ENCODE data around the gene KCNQ1. TPM values are rescaled to one million over a fixed set of nuclear protein-coding genes. Genes with fewer than 3 reads are reported as not detected.

Gene KCNQ1
- total and polyA plus RNA-seq, 9 of the 15 experiments (the other 6 are each of a cell fraction or from before 2014, with no cell fraction given), result 0.44 TPM; not detected in 8

DNA sequence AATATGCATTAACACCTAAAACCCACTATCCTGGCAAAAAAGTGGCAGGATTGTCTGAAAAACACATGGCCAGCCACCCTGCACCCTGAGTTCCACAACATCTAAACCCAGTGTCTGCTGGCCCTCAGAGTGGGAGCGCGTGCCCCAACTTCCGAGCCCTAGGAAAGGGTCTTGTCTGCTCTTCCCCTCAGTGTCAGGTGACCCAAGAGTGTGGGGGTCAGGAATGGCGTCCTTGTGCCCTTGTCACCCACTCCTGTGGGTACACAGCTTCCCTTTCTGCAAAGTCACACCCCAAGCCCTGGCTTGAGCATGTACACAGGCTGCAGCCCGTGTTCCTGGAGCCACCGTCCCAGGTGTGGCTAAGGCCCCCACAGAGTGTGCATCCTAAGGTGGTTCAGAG, 373.2 kb downstream of the KCNQ1 start (continued):
- TF ChIP-seq, protein P1, sequence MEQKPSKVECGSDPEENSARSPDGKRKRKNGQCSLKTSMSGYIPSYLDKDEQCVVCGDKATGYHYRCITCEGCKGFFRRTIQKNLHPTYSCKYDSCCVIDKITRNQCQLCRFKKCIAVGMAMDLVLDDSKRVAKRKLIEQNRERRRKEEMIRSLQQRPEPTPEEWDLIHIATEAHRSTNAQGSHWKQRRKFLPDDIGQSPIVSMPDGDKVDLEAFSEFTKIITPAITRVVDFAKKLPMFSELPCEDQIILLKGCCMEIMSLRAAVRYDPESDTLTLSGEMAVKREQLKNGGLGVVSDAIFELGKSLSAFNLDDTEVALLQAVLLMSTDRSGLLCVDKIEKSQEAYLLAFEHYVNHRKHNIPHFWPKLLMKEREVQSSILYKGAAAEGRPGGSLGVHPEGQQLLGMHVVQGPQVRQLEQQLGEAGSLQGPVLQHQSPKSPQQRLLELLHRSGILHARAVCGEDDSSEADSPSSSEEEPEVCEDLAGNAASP (IDR thresholded peaks at IDR 0.05), result no peak
- TF ChIP-seq ZNF24 (IDR thresholded peaks at IDR 0.05) (no peak), MEIS2 (IDR thresholded peaks at IDR 0.05; ENCODE audit: partially characterized antibody) (no peak), SOX6 (IDR thresholded peaks at IDR 0.05) (no peak), RUNX1 (IDR thresholded peaks at IDR 0.05; ENCODE audit: low read depth) (no peak), ZNF280B (CRISPR knock-in tag; IDR thresholded peaks at IDR 0.05) (no peak), ZKSCAN8 (CRISPR knock-in tag; IDR thresholded peaks at IDR 0.05) (no peak), NELFE (IDR thresholded peaks at IDR 0.05; ENCODE audit: insufficient read depth, insufficient read length) (no peak)
- TF ChIP-seq, protein P2, sequence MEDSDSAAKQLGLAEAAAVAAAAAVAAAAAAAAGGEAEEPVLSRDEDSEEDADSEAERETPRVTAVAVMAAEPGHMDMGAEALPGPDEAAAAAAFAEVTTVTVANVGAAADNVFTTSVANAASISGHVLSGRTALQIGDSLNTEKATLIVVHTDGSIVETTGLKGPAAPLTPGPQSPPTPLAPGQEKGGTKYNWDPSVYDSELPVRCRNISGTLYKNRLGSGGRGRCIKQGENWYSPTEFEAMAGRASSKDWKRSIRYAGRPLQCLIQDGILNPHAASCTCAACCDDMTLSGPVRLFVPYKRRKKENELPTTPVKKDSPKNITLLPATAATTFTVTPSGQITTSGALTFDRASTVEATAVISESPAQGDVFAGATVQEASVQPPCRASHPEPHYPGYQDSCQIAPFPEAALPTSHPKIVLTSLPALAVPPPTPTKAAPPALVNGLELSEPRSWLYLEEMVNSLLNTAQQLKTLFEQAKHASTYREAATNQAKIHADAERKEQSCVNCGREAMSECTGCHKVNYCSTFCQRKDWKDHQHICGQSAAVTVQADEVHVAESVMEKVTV (CRISPR knock-in tag; IDR thresholded peaks at IDR 0.05), result no peak
- TF ChIP-seq, protein P3, sequence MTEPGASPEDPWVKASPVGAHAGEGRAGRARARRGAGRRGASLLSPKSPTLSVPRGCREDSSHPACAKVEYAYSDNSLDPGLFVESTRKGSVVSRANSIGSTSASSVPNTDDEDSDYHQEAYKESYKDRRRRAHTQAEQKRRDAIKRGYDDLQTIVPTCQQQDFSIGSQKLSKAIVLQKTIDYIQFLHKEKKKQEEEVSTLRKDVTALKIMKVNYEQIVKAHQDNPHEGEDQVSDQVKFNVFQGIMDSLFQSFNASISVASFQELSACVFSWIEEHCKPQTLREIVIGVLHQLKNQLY (CRISPR knock-in tag; conservative IDR thresholded peaks at IDR 0.05), result no peak
